GM18951 (cell line): ENCODE results near the gene CUBN.

Source experiments
- POLR2A ChIP-seq: IDR thresholded peaks from 4 replicates; pipeline ENCODE4 v1.6.1; 2011; ENCODE audit warnings: mild to moderate bottlenecking; ENCODE audit not compliant: insufficient read length, insufficient read depth; ENCODE audit errors: extremely low read depth
- in situ Hi-C: fragments of 300-500 bp; cut with MboI; formaldehyde crosslinking; loops from one replicate; pipeline ENCODE4 v1.12.0; 2022; ENCODE audit warnings: low sequenced_read_pairs, mixed read lengths, inconsistent platforms; ENCODE audit not compliant: unreplicated experiment

Gene CUBN

DNA sequence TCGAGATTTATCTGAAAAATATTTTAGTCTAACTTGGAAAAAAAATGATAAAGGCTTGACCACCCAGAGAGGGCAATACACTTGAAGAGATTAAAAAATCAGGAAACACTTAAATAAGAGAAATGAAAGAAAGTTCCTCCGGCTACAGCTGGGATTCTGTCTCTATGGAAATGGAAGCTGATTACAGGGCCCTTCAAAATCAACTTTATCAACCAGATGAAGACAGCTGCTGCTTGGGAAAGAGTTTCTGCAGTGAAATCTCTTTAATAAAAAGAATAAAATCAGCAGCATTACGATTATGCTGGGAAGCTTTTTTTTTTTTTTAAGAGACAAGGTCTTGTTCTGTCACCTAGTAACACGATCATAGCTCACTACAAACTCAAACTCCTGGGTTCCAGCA is 316.9 kb downstream of the CUBN start:
- in situ Hi-C loops = no loop called here
- no peak for TF ChIP-seq POLR2A

DNA sequence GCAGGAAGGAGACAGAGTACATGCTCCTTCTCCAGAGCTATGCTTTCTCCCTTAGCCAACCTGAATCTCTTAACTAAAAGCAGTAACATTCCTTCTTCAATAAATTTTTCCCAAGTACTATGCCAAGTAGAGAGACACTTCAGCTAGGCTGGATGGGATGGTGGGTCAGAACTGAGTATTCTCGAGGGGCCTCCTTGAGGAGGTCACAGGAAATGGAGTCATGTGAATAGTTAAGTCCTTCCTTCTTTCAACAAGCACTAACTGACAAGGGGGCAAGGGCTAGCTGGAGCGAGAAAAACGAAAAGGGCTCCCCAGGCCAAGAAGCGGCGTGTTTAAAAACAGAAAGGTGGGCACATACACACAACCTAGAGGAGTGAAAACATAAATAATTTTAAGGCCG is 317.8 kb downstream of the CUBN start:
- TF ChIP-seq POLR2A = no peak
- in situ Hi-C loops = no loop called here

DNA sequence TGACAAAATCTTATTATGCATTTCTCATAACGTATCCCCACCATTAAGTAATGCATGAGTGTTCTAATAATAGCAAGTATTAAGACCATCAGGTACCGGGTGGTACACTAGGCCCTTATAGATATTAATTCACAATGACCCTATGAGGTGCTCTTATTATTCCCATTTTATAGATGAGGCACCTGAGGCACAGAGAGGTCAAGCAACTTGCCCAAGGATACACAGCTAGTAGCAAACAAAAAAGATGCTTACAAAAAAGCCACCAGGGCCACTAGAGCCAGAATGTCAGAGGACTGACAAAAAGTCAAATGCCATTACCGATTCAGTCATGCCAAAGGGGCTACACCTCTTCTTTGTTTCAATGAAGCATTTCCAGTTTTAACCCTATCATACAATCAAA is 318.3 kb downstream of the CUBN start:
- no peak for TF ChIP-seq POLR2A
- in situ Hi-C loops = no loop called here

DNA sequence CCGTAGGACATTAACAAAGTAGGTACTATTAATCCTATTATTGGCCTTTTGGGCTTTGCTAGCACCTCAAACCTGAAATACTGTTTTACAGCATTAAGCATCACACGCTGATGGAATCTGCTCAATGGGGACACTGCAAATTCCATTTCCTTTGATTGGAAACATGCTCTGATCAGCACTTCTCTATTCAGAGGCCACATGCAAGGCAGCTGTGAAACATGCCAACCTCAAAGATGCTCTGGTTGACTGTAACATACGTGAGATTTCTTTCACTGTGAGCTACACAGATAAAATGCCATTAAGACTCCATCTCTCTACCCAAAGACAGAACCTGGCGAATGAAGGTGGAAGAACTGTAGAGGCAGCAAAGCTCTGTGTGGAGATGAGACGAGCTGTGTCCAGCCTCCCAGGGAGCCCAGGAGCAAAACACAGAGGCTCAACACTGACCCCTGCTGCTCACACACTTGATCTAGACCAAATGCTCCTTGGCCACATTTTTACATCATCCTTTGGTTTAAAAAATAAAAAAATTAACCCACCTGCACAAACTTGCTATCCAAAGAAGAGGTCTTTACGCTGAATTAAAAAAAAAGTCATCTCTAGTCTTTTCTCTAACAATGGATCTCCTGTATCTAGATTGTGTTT is 320.4 kb downstream of the CUBN start:
- in situ Hi-C loops = no loop called here
- TF ChIP-seq POLR2A = no peak

DNA sequence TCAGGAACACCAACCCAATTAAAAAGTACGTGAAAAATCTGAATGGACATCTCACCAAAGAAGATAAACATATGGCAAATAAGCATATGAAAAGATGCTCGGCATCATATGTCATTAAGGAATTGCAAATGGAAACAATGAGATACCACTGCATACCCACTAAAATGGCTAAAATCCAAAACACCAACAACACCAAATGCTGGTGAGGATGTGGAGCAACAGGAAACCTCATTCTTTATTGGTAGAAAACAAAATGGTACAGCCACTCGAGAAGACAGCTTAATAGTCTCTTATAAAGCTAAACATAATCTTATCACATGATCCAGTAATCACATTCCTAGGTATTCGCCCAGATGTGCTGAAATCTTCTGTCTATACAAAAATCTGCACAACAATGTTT is 325.5 kb downstream of the CUBN start:
- no peak for TF ChIP-seq POLR2A
- in situ Hi-C loops = no loop called here

DNA sequence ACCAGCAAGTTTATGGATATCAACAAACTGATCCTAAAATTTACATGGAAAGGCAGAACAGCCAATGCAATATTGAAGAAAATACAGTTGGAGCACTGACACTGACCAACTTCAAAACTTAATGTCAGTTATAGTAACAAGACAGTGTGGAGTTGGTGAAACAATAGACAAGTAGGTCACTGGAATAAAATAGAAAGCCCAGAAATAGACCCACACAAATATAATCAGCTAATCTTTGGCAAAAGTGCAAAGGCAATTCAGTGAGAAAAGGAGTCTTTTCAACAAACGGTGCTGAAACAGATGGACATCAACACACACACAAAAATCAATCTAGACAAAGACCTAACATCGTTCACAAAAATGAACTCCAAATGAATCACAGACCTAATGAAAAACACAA is 326.1 kb downstream of the CUBN start:
- TF ChIP-seq POLR2A = no peak
- in situ Hi-C loops = no loop called here

DNA sequence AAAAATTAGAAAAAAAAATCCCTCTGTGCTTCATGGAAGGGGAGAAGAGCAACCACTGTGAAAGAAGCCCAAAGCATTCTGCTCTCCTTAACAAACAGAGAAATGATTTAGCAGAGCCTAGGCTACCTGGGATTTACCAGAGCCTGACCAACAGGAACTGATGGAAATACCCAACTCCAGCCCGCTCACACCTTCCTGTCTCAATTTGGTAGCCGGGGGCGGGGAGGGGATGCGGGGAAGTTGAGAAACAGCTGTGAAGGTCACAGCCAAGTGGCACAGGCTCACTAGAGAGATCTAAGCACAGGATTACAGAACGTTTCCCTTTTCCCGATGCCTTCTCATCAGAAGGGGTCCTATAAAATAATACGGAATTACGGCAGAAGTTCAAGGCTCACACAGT is 330.0 kb downstream of the CUBN start:
- no peak for TF ChIP-seq POLR2A
- in situ Hi-C loops = loop anchor here (25.0 kb wide), 1 partner anchor 912 kb away; no protein-coding TSS in a partner anchor

DNA sequence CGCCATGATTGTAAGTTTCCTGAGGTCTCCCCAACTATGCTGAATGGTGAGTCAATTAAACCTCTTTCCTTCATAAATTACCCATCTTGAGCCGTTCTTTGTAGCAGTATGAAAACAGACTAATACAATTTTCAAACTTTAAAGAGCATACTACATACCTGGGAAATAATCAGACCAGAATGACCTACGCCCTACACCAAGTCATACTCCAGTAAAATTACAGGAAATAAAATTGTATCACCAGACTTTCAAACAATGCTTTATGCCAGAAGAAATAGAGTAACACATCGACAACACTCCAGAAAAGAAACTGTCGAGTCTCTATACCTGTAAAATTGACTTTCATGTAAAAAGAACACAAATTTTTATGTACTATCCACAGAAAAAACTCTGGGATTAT is 331.0 kb downstream of the CUBN start:
- TF ChIP-seq POLR2A = no peak
- in situ Hi-C loops = loop anchor here (25.0 kb wide), 1 partner anchor 911 kb away; no protein-coding TSS in a partner anchor

DNA sequence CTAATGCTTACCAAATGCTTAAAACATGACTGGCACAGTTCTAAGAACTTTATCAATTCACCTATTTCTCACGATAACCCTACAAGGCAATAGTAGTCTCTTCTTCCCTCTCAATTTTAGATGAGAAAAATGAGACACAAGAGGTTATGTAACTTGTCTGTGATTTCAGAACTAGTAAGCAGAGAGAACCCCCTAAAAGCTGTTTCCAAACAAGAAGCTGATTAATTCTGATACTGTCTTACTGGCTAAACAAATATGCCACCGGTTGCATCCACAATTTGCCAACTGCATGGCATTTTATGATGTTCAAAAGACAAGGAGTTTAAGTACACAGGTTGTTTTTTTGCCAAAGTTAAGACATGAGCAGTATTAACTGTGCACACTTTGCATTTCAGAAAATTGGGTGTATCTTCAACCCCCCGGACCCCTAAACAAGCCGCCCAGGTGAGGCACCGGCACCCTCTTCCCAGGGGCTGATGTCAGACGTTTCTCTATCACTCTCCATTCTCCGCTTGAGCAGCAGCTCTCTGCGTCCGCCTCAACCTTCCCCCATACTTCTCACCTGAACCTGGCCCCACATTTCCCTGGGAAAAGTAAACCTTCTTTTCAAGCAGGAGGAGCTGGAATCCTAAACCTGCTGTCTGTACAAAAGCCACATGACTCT is 334.1 kb downstream of the CUBN start:
- no peak for TF ChIP-seq POLR2A
- in situ Hi-C loops = loop anchor here (25.0 kb wide), 1 partner anchor 908 kb away; no protein-coding TSS in a partner anchor

DNA sequence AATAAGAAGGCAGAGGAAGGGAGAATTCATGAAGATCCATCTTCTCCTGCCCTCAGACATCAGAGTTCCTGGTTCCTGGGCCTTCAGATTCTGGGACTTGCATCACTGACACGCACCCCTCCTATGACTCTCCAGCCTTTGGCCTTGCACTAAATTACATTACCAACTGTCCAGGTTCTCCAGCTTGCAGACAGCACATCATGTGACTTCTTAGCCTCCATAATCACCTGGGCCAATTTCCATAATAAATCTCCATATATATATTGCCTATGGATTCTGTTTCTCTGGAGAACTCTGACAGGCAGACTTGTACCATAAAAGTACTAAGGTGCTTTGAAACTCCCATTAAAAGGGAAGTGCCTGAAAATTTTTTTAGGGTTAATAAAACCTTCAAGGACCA is 335.6 kb downstream of the CUBN start:
- in situ Hi-C loops = loop anchor here (25.0 kb wide), 1 partner anchor 907 kb away; no protein-coding TSS in a partner anchor
- TF ChIP-seq POLR2A = no peak

DNA sequence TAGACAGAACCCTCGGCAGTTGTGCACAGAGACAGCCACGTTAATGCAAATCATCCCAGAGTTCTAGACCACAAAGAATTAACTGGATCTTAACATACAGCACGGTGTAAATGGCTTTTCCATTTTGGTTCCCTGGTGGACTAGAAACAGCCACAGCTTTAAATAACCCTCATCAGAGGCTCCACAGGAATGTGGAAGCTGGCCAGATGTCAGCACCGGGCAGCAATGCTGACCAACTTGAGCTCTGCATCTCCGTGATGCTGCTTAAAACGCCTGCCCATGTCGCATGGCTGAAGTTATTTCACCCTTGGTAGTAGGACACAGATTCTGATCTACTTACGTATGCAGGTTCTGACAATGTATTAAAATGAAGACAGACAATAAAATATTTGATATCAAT is 336.9 kb downstream of the CUBN start:
- no peak for TF ChIP-seq POLR2A
- in situ Hi-C loops = loop anchor here (25.0 kb wide), 1 partner anchor 905 kb away; no protein-coding TSS in a partner anchor

DNA sequence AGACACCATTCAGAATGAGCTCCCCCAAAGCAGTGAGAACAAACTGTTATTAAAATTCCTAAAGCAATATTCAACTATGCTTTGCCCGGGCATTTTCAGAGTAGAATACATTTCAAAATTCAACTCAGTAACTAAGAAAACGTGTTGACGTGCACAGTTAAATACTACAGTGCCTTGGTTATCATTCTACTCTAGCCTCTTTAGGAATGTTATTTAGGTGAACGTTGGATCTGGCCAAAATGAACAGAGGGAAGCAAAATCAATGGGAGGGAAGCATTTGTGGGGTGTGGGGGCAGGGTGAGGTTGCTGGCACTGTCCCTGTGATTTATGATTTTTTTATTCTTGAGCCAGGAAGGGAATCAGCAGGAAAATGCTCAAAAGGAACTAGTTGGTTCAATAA is 339.8 kb downstream of the CUBN start:
- no peak for TF ChIP-seq POLR2A
- in situ Hi-C loops = loop anchor here (25.0 kb wide), 1 partner anchor 902 kb away; no protein-coding TSS in a partner anchor

DNA sequence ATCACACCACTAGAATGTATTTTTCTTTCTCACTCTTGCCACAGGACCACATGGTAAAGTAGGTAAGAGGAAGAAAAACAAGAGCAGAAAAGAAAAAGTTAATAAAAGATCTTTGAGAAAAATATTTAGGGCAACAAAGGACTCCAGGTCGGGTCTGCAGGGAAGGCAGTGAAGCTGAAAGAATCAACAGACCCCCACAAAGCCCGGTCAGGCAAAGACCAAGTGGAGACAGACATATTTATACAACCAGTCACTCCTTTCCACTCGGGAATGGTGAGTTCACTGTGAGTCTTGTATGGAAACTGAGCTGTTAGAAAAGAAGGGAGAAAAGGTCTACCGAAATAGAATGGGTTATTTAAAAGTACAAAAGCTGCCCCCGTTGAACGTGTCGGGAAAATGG is 340.4 kb downstream of the CUBN start:
- in situ Hi-C loops = loop anchor here (25.0 kb wide), 1 partner anchor 902 kb away; no protein-coding TSS in a partner anchor
- TF ChIP-seq POLR2A = no peak

DNA sequence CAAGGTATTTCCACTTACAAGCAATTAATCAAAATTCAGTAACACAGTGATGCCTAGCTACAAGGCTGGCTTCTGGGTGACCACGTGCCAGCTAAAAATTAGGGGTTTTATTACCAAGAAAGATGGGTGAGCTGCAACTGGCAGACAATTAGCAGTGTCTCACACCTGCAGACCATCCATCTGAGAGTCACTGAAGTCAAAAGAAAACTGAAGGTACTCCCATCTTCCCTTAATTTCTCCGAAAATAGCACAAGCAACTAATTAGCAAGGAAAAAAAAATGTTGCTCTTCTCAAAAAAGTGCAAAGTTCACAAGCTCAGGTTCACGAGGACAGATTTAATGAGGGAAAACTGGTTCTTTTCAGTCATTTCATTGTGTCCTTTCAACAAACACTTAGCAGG is 340.8 kb downstream of the CUBN start:
- in situ Hi-C loops = loop anchor here (25.0 kb wide), 1 partner anchor 901 kb away; no protein-coding TSS in a partner anchor
- TF ChIP-seq POLR2A = no peak
